ENCODE measurements around the gene MAP6D1.

Gene MAP6D1

DNA sequence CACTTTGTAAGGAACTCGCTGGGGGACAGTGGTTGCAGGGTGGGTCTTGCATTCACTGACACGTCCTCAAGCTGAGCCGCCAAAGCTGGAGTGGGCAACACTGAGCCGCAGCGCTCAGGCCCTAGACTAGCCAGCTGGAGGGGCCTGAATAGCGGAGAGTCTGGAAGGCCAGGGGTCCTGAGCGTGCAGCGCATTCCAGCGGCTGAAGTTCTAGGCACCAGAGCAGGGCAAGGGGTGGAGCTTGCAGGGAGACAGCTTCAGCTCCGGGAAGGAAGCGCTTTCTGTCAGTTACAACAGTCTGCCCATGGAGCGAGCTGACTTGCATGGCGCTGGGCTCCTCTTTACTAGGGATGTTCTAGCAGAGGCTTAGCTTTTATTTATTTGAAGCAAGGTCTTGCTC, 2.7 kb downstream of the MAP6D1 start:
- no peak for DNase-seq

DNA sequence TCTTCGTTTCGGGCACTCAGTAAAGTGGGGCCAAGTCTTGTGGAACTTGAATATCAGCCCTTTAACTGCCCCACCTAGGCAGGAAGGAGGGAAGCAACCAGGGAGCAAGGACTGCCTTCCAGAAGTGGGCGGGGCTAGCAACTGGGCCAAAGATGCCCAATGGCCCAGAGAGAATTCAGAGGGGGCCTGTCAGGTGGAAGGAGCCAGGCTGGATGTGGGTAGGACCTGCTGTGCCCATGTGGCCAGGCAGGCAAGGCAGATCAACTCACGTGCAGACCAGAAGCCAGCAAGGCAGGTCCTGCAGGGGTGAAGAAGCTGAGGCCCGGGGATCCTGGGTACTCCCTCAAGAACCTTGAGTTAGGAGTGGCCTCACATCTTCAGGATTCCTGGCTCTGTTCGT, 5.5 kb downstream of the MAP6D1 start:
- DNase-seq, result no peak

DNA sequence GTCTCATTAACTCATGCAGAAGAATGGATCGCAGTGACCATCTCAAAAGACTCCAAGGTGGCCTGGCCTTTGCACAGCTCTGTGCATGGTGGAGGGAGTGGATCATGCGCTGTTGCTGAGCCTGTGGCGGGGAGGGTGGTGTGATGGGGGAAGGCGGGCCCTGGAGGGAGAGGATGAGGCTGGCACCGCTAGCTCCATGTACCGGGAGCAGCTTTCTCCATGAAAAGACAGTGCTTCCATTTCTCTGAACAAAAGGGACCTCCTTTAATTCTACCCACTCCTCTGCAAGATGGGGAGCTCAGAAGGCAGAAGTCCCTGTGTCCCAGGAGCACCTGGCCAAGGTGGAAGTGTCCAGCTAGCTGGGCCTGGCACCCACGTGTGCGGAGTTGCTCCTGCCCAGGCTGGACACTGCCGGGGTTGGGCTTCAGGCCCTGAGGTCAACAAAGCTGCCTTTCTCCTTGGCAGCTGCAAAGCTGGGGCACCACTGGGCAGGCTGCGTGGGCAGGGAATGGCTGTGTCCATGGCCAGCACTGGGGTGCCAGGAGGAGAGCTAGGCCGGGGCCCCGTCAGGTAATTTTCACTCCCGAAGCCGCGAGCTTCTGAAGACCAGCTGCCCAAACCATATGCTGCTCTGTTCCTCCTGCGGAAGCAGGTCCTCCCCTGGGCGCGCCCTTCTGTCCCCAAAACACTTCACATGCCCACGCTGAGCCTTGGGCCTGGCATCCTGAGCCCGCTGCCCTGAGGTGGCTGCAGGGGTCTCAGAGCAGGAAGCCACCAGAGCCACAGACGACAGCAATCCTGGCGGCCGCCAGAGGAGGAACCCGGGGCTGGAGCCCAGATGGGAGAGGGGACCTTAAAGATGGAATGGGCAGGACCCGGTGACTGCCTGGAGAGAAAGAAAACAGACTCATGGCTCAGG, 6.4 kb downstream of the MAP6D1 start:
- DNase-seq, result no peak

DNA sequence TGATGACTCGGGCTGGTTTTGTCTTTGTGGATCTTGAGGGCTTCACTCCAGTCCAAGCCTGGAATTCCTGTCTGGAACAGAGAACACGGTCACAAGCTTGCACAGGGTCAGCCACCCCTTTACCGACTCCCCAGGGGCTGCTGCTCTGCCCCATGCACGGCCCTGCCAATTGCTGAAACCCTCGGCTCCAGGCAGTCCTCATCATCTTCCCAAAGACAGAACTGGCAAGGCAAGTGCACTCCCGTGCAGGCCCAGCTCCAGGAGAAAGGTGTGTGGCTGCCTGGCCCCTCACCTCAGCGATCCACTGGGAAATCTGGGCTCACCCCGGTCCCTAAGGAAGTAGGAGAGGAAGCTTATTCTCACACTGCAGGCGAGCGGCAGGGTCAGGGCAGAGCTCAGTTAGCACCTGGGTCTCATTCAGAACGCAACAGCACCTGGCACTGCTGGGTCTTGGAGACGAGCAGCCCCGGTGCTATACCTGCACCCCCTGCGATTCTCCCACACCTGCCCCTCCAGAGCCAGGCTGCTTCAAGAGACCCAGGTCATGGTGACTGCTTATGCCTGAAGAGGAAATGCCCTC, 7.2 kb downstream of the MAP6D1 start:
- DNase-seq, result no peak

DNA sequence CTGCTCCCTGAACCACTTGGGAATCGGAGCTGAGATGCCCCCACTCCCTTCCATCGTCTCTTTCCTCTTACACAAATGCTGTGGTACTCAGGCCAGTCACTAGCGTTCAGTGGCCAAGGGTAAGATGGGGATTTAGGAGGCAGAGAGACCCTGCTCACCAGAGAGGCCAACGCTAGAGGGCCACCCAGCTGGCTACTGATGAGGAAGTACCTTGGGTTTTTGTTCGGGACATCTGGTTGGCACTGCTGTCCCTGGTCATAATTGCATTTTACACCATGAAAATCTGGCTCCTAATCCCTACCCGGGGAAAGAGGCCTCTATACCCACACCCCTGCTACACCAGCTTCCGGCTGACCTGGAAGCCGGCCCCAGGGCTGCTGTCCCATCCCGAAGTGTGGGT, 7.7 kb downstream of the MAP6D1 start:
- DNase-seq, result no peak

DNA sequence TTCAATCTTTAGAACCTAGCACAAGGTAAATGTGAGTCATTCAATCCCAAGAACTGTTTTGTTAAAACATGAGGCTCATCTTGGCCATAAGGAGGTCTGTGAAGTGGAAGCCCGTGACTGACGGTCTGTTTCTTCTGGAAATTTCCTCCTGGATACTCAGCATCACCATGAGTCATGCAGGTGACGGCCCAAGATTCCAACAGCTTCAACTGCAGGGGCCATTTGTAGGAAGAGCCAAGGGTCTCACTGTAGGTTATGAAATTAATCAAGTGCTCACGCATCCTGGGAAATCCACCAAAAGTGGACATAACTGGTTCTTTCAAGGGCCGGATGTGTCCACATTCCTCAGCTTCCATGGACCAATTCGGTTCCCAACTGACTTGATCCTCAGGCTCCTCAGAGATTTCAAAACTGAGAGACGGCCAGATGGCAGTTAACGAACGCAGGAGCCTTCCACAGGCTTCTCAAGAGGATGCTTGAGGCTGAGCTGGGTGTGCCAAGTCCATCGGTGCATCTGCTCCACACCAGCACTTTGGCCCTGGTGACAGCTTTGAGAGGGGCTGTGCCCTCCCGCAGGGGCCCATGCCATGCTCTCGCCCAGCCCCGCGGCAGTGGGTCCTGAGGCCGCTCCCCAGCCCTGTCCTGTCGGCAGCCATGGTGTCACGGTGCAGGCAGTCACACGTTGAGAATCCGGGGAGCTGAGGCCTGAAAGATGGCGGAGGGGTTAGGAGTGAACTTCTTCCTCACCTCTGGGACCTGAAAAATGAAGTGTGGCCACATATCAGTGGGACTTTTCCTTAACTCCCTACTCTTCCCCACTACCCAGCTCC, 8.5 kb downstream of the MAP6D1 start:
- DNase-seq, result no peak

DNA sequence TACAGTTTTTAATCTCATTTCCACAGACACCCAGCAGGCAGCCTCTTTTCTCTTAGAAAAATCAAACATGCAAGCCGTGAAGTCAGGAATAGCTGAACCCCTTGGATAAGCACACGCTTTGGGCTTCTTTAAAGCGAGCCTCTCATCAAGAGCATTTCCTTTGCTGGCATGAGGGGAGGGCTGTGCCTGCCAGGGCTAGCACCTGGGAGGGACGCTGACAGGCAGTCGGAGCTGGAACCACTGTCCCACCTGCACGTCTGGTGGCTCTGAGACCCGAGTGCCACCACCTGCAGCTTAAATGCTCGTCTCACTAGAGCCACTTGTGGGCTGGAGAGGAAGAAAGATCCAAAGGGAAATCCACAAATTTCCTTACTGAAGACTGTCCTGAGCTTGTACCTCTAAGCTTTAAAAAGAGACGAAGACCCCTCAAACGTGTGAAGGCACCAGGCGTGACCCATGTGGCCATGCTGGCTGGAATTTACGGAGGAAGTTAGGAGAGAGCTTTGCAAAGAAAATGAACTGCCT, 9.4 kb downstream of the MAP6D1 start:
- DNase-seq, result no peak

DNA sequence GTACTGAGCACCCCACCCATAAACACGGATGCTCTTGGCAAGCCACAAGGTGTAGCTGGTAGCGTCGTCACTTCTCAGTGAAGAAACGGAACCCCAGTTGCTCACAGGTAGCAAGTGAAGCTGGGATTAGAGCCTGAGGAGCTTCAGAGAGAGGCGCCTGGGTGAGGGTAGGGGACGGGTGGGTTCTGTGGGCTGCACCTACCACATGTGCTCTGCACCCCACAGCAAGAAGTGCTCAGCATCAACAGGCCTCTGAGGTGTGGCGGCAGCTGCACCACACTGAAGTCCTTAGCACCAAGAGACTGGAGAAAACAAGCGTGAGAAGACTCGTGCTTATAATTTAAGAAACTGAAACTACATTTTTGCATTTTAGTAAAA, 9.8 kb downstream of the MAP6D1 start:
- DNase-seq, result no peak

DNA sequence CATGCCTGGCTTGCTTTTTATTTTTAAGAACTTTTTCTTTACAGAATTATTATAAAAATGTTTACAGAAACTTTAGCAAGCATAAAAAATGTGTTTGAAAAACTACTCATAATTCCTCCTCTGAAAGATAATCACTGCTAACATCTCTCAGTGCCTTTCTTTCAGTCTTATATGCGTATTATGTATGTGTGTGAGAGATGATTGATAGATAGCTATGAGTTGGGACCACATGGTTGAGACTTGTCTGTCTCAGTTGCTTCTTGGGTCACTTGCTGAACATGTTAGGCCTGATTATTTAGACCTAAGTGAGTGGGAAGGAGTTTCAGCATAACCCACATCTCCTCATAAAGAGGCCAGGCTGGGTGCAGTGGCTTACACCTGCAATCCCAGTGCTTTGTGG, 11.1 kb downstream of the MAP6D1 start:
- no peak for DNase-seq

DNA sequence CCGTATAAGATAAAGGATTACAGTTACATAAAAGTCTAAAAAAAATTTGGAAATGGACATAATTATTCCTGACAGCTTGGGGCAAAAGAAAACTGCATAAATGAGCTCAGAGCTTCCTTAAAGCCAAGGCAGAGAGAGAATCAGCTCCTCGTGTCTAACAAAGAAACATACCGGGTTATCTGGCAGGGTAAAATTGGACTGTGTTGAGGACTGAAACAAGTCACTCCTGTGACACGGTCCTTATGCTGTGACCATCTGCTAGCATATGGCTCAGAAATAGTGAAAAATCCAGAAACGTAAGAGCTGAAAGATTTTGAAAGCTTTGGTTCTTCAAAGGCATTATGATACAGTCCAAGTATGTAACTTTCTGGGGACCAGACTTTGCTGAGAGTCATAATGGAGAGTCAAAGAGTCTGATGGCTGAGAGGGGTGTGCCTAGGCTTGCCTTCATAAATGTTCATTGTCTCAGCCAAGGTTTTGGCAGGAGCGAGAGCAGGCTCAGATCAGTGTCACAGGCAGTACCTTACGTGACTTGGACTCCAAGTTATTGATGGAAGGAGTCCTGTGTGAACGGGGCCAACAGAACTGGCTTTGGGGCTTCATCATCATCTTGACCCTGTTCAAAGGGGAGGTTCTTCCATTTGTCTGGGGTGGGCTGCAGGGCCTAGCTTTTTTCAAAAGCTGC, 12.5 kb downstream of the MAP6D1 start:
- no peak for DNase-seq

DNA sequence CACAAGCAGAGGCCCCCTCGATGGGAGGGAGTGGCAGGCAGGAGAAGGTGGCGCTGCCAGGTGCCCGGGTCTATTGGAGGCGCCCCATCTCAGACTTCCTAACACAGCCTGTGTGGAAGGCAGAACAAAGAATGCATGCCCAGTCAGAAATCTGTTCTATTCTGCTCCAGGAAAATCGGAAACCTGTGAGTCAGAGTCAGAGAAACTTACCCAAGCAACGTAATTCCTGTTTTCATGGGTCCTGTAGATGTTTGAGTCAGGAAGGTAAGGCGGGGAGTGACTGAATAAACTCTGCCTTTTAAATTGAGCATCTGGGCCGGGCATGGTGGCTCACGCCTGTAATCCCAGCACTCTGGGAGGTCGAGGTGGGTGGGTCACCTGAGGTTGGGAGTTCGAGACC, 13.7 kb downstream of the MAP6D1 start:
- no peak for DNase-seq

DNA sequence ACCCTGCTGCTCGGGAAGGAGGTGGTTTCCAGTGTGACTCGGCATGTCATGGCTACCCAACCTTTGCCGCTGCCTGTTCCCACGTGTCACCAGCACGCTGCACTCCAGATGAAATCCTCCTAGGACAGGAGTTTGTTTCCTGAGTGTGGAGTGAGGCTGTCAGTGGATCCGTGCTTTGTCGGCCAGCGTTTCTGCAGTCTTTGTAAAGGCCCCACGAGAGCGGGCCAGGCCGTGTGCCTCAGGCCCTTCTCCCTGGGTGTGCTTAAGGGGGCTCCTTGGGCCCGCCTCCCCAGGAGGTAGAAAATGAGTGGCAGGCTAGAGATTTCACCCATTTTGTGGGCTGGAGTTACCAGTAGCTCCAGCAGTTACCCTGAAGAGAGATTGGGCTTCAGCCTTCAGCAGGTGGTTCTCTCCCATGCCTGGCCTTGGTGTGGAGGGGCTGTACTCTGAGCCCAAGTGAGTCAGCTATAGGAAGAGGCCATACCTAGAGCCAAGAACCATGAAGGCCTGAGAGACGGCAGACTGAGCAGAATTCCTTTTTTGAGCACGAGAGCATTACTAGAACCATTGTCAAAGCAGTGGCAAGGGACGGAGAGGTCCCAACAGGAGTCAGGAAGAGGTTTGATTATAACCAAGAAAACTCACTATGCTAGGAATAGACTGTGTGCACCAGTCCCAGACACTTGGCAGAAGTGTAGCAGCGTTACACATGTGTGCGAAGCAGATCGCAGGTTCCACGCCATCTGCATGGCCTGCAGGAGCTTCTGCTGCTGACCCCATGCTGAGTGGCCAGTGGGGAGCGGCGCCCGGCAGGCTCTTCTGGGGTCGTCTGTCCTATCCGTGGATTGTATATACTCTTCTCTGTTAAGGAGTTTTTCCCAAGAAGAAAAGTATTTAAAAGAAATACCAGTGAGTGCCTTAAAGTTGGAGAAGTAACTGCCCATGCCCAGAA, 14.5 kb downstream of the MAP6D1 start:
- no peak for DNase-seq

DNA sequence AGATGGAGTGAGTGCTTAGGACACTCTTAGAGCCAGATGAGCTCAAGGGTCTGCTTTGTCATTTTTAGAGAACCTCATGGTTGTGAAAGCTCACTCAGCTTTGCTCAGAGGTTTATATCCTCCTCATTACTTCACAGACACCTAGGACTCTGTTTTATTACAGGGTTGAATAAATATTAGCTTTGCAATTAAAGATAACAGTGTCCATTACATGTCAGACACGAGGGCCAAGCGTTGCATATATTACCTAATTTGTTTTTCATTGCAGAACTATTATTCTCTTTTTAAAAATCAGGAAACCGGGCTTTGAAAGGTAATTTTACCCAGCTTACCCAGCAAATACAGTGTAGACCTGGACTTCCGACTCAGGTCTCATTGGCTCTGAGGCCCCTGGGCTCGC, 16.1 kb downstream of the MAP6D1 start:
- no peak for DNase-seq

DNA sequence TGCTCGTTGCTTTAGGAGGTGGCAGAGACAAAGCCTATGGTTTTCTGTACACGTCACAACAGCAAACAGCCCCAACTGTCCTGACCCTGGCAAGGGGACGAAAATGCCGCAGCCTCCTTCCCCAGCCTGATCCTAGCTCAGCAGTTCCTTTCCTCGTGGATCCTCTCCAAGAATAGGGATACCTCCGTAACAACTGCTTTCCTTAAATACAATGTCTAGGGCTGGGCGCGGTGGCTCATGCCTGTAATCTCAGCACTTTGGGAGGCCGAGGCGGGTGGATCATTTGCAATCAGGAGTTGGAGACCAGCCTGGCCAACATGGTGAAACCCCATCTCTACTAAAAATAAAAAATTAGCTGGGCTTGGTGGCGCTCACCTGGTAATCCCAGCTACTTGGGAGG, 17.0 kb downstream of the MAP6D1 start:
- no peak for DNase-seq

DNA sequence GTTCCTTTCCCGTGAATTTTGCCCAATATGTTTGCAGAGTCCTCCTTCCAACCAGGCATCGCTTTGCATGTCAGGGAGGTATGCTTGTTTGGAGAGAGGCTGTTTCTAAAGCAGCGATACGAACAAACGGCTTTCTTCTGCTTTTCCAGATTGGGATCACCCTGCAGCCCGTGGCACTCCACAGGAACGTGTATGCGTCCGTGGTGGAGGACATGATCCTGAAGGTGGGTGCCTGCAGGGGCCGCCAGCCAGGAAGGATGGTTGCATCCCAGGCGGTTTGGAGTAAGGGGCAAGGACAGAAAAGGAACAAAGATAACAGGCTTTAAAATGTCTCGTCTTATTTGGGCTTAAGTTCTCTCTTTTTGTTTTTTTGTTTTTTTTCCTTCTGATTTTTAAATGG, 17.5 kb downstream of the MAP6D1 start:
- no peak for DNase-seq

DNA sequence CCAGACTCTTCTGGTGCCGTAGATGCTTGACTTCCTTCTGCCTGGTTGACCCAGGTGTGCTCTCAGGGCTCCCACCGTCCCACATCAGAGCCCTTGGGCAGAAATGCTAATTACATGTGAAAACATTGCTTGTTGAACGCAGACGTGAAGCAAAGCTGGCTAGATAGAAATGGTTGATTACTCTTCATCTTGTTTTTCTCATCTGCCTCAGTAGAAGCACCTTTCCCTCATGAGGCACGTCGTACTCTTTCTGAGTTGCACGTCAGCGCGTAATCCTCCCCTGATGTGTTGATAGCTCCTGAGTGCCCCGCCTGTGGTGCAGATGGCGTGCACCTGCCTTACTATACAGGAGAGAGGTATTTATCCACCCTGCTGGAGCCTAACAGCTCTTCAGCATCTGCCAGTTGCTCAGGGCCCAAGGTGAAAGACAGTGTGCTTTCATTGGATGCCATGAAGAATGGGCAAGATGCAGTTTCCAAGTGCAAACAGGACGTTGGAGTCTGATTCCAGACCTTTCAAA, 18.1 kb downstream of the MAP6D1 start:
- DNase-seq, result no peak

DNA sequence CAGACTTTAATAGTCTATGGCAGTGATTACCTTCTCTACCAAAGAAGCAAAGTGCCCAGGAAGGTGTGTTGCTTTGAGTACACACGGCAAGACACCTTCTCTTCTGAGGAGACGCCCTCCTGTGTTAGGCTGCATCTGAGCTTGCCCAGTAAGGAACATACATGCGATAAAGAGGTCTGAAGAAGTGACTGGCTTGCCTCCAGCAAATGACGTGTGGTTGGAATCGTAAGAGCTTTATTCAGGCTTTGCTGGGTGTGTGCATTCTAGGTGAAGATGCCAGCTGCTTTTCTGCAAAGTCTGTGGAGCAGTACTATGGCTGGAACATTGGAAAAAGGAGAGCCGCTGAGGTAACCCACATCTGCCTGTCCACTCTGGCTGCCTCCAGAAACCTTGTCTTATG, 22.4 kb downstream of the MAP6D1 start:
- no peak for DNase-seq

DNA sequence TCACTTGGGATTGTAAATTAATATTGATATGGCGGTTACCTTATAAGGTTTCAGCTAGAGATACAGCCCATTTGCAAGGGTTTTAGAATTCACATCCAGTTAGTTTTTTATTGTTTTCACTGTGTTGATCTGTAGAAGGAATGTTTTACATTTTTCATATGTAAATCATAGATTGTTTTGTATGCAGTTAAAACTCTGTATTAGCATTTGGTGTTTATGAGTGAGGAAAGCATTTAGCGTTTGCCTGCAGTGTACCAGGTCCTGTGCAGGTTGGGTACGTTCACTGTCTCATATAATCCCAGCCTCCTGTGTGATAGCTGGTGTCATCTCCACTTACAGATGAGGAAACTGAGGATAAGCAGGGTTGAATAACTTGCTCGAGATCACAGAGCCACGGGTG, 23.8 kb downstream of the MAP6D1 start:
- DNase-seq, result no peak

DNA sequence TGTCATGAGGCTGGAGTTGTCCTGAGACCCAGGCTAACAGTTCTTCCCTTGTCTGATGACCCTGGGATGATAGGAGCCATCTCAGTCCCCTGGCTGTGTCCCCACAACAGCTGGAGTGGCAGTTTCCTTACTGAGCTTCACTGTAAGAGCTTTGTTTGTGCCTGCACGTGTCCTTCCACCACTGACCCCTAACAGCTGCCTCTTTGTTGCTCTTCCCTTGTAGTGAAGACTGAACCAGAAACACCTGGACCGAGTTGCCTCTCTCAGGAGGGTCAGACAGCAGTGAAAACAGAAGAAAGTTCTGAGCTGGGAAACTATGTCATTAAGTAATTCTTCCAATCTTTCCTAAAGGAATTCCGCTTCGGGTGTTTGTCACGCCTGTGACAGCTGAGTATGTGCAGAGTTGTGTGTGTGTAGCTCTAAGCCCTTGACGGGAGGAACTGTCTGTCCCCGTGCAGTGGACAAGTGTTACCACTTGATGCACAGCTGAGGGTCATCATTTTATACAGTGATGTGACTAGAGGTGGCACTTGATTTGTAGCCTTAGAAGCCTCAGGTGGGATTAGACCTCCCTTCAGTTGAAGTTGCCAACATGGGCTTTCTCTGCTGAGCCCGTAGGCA, 25.0 kb downstream of the MAP6D1 start:
- no peak for DNase-seq

DNA sequence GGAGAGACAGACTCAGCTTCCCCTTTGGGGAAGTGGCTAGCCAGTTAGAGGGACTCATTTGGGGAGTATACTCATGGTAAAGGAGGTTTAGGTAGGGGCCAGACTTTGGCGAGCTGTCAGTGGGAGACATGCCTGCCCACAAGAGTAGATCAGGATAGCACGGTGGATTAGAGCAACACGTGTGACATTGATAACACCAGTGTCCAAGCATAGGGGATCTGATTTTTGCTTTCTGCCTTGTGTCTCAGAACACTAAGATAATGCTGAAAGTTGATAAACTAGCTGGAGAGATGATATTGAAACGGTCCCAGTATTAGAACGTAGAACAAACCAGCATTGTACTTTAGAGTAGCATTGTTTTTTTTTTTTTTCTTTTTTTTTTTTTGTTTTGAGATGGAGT, 25.9 kb downstream of the MAP6D1 start:
- no peak for DNase-seq

DNA sequence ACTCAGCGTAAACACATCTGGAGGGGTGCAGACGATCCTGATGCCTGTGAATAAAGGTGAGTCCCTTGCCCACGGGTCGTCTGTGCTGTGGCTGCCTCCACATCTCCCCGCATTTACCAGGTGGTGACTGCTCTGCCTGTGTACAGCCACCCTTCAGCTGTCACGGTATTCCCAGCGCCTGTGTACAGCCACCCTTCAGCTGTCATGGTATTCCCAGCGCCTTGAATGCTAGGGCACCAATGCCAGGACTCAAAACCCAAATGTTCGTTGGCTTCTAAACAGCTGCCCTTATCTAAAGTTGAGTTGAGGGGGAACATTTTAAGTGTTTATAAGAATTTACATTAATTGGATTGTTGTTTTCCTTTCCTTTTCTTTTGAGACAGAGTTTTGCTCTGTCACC, 27.4 kb downstream of the MAP6D1 start:
- no peak for DNase-seq

Measured in activated gamma-delta T cell (primary cell).